HG03432 (cell line): Measurements from ENCODE around the gene PIGV.

Experiments
- ATAC-seq: cut with Tn5 transposase; IDR thresholded peaks from one replicate; pipeline ENCODE4 v1.9.1; 2021; ENCODE audit warnings: mild to moderate bottlenecking, moderate library complexity; ENCODE audit not compliant: unreplicated experiment

Gene PIGV

GRCh38 chr1:26787706-26788514, at the start of gene PIGV:
PIGV (plus strand) TSS chr1:26787950; CDS start chr1:26790816, 2,866 bp downstream.
- ATAC-seq: peak; percentile 70

- ATAC-seq: no peak
Observed at GRCh38 chr1:26739329-26739914, 48.3 kb upstream of the PIGV start.

- ATAC-seq: no peak
Observed at GRCh38 chr1:26740023-26740634, 47.6 kb upstream of the PIGV start.

GRCh38 chr1:26740952-26741351, 46.8 kb upstream of the PIGV start:
- no peak for ATAC-seq

GRCh38 chr1:26743426-26744059, 44.2 kb upstream of the PIGV start:
- ATAC-seq: no peak

- peak; percentile 95 for ATAC-seq
Observed at GRCh38 chr1:26744075-26744959, 43.4 kb upstream of the PIGV start.

GRCh38 chr1:26745191-26745590, 42.6 kb upstream of the PIGV start:
- no peak for ATAC-seq

- ATAC-seq: no peak
Observed at GRCh38 chr1:26747048-26747447, 40.7 kb upstream of the PIGV start.

GRCh38 chr1:26748351-26748750, 39.4 kb upstream of the PIGV start:
- ATAC-seq: no peak

- no peak for ATAC-seq
Observed at GRCh38 chr1:26749458-26749857, 38.3 kb upstream of the PIGV start.

- ATAC-seq: no peak
Observed at GRCh38 chr1:26750428-26750827, 37.3 kb upstream of the PIGV start.

- ATAC-seq: no peak
Observed at GRCh38 chr1:26752519-26752918, 35.2 kb upstream of the PIGV start.

- no peak for ATAC-seq
Observed at GRCh38 chr1:26754086-26754874, 33.5 kb upstream of the PIGV start.

- no peak for ATAC-seq
Observed at GRCh38 chr1:26758358-26758757, 29.4 kb upstream of the PIGV start.

- no peak for ATAC-seq
Observed at GRCh38 chr1:26759531-26759930, 28.2 kb upstream of the PIGV start.

- no peak for ATAC-seq
Observed at GRCh38 chr1:26761217-26761616, 26.5 kb upstream of the PIGV start.

- ATAC-seq: no peak
Observed at GRCh38 chr1:26767714-26768113, 20.0 kb upstream of the PIGV start.

GRCh38 chr1:26768755-26769154, 19.0 kb upstream of the PIGV start:
- no peak for ATAC-seq

- ATAC-seq: no peak
Observed at GRCh38 chr1:26771285-26771642, 16.5 kb upstream of the PIGV start.
